HFFc6 (cell line): ENCODE data around the gene SMIM17. TPM values are rescaled to one million over a fixed set of nuclear protein-coding genes. Genes with fewer than 3 reads are reported as not detected.

Experiments used
- DNase-seq: peaks from one replicate; pipeline ENCODE4 v3.0.0-alpha.2; 2018
- H3K27ac Mint-ChIP-seq: 2 replicates; pipeline ENCODE4 v1.8.0; 2020; ENCODE audit warnings: mild to moderate bottlenecking, mixed read lengths
- H3K27me3 Mint-ChIP-seq: 2 replicates; pipeline ENCODE4 v1.8.0; 2021; ENCODE audit warnings: mild to moderate bottlenecking, moderate library complexity, mixed read lengths; ENCODE audit not compliant: insufficient read depth
- H3K36me3 Mint-ChIP-seq: 2 replicates; pipeline ENCODE4 v1.8.0; 2021; ENCODE audit warnings: low read depth, mixed read lengths
- H3K4me1 Mint-ChIP-seq: 2 replicates; pipeline ENCODE4 v1.8.0; 2020; ENCODE audit warnings: low read depth, mixed read lengths
- H3K4me3 Mint-ChIP-seq: 2 replicates; pipeline ENCODE4 v1.8.0; 2020; ENCODE audit warnings: mild to moderate bottlenecking, moderate library complexity, mixed read lengths
- H3K9me3 Mint-ChIP-seq: 2 replicates; pipeline ENCODE4 v1.8.0; 2020; ENCODE audit warnings: mild to moderate bottlenecking, mixed read lengths
- CTCF ChIP-seq: fragments of 200-600 bp; sonication (generic); IDR thresholded peaks from 2 replicates; pipeline ENCODE4 v1.5.0; 2021; ENCODE audit warnings: antibody characterized with exemption, mild to moderate bottlenecking
- total RNA-seq, 6 experiments: library from RNA; stranded (reverse); fragmentation: NEBNext Ultra II Directional; extraction: Animal tissue kit (Norgen Biotek cat#: 25700); gene quantifications; 2 replicates in 1 of 6; 3 replicates in 5 of 6; pipeline ENCODE4 v1.2.3, GENCODE V29; 2021

The SMIM17 gene
- total RNA-seq, 6 experiments from 2014 or later = 0.21 TPM; not detected in 4

GRCh38 chr19:56705939-56706338 lies 63.0 kb downstream of the SMIM17 start:
- Mint-ChIP-seq H3K36me3 (no peaks in the 10 kb centered on the region; the same call in 1 of the 2 replicates), H3K27me3 (no peaks in the 10 kb centered on the region), H3K4me1 (no peaks in the 10 kb centered on the region), H3K9me3 (peaks cover 59% of the 10 kb centered on the region), H3K27ac (no peak overlapping the region), H3K4me3 (no peak overlapping the region)
- no peak for DNase-seq
- no peak for TF ChIP-seq CTCF

Other genes with a start within 250 kb of the SMIM17 start
- 1 to 10 TPM in 3 of 6 experiments, under 1 TPM in 3; 0.37 to 1.2 (median 0.81) TPM for gene ZNF582, start 249.6 kb upstream of the SMIM17 start, total RNA-seq
- gene ZNF583, start 238.8 kb upstream of the SMIM17 start, total RNA-seq = 1 to 10 TPM; 3.5 to 5.3 (median 4.5) TPM
- gene ZNF667, start 165.8 kb upstream of the SMIM17 start, total RNA-seq = 1 to 10 TPM in 2 of 6 experiments, under 1 TPM in 4; 0.13 to 2.2 (median 0.49) TPM
- gene ZNF471, start 135.3 kb upstream of the SMIM17 start, total RNA-seq = 1 to 10 TPM; 2.0 to 2.8 (median 2.3) TPM
- gene ZFP28, start 104.2 kb upstream of the SMIM17 start, total RNA-seq = 1 to 10 TPM; 3.8 to 5.8 (median 5.0) TPM
- gene ZNF470, start 75.7 kb upstream of the SMIM17 start, total RNA-seq = 1 to 10 TPM; 2.2 to 3.1 (median 2.6) TPM
- gene ZNF71, start 47.9 kb upstream of the SMIM17 start, total RNA-seq = 1 to 10 TPM; 5.1 to 5.9 (median 5.6) TPM
- gene ZNF835, start 28.6 kb downstream of the SMIM17 start, total RNA-seq = not detected
- gene PEG3, start 197.6 kb downstream of the SMIM17 start, total RNA-seq = not detected
- gene ZIM2, start 197.6 kb downstream of the SMIM17 start, total RNA-seq = not detected